ENCODE data around the gene NPY4R2. TPM values are rescaled to one million over a fixed set of nuclear protein-coding genes. Genes with fewer than 3 reads are reported as not detected.
"Not testable (repeated sequence)": the region's sequence is repeated elsewhere in the genome, so short reads cannot be mapped to it uniquely, and the experiment has no call there.

Gene NPY4R2
- total and polyA plus RNA-seq, 3 donors from 2014 or later: 0.25 to 0.79 TPM; not detected in 1

DNA sequence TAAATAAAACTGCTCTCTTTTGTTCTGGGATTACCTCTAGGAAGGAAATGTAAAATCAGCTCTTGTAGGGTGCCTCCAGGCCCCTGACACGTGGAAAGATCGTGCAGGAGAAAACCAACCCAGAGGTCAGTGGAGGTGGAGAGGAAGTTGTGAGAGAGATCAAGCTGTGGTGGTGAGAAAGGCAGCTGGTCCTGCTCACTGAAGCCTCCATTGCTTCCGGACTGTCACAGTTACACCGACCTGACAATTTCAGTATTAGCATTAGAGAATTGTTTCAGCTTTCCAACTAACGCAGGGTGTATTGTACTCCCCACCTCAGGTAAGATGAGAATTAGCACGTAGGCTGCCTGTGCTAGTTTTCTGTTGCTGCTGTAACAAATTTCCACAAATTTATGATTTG lies 50.5 kb downstream of the NPY4R2 start:
- H3K27ac ChIP-seq; intact Hi-C loops (cut with DNase I; ENCODE audit: low total_unique reads); H3K4me3 ChIP-seq; H3K27me3 ChIP-seq; H3K36me3 ChIP-seq (ENCODE audit: low read depth, missing control alignments); DNase-seq; H3K4me1 ChIP-seq; H3K9me3 ChIP-seq: not testable (repeated sequence)
- 89 to 93% methylated on average over 4 to 6 of the region's 6 CpGs for WGBS, 2 donors

DNA sequence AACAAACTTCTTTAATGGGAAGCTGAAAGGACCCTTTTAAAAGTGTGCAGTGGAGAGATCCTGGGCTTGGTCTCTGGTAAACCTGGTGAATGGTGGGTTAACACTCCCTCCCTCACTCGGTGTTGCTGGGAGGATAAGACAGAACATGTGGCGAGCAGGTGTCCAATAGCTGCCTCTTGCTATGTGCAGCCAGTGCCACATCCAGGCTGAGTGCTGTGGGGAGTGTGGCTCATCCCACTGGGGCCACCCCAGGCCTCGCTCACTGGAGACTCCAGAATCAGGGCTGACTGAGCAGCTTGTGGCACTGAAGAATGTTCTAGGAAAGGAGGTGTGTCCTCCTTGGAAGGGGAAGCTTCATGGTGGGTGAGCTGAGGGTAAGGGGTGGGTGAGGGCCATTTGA lies 51.6 kb downstream of the NPY4R2 start:
- intact Hi-C loops (cut with DNase I; ENCODE audit: low total_unique reads); H3K36me3 ChIP-seq (ENCODE audit: low read depth, missing control alignments); DNase-seq; H3K27me3 ChIP-seq; H3K4me1 ChIP-seq; H3K4me3 ChIP-seq; H3K9me3 ChIP-seq; H3K27ac ChIP-seq: not testable (repeated sequence)
- WGBS, 2 donors: 77% methylated on average over 3 of the region's 3 CpGs

DNA sequence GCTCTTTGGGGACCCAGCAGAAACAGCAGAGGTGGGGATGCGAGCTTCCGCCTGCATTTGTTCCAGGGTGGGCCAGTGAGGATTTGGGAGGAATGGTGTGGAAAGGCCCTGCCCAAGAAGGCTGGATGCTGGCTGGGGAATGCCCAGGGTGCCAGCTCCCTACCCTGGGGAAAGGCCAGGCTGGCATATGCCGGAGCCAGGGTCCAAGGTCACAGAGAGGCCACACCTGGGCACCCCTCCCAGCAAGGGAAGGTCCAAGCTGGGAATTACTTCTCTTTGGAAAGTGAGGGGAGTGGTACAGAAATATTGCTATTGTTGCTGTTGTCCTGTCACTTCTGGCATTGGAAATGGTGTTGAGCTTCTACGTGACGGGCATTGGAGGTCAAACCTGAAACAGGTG lies 53.1 kb downstream of the NPY4R2 start:
- H3K36me3 ChIP-seq (ENCODE audit: low read depth, missing control alignments); H3K27me3 ChIP-seq; H3K9me3 ChIP-seq; intact Hi-C loops (cut with DNase I; ENCODE audit: low total_unique reads); H3K27ac ChIP-seq; H3K4me1 ChIP-seq; H3K4me3 ChIP-seq; DNase-seq: not testable (repeated sequence)
- WGBS, 2 donors: no CpG with 5 or more reads among the region's 5 CpGs

DNA sequence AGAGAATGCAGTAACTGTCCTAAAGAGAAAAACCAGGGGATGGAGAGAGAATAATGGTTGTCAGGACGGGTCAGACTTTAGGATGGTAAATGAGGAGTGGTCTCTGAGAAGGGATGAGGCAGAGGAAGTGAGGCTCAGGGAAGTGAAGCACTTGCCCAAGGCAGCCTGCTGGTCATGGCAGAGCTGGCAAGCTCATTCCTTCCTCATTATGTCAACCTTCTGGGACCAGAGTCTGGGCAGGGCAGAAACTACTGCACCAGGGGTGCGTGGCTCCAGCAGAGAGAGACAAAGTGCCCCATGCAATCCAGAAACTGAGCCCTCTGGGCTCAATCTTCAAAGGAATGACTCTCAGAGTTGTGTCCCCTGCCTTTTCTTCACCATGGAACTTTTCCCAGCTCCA lies 53.6 kb downstream of the NPY4R2 start:
- intact Hi-C loops (cut with DNase I; ENCODE audit: low total_unique reads): not testable (repeated sequence)

More for the DNA sequence above, 53.6 kb downstream of the NPY4R2 start:
- not testable (repeated sequence) for H3K27ac ChIP-seq; H3K4me3 ChIP-seq; H3K4me1 ChIP-seq; H3K9me3 ChIP-seq; DNase-seq; H3K36me3 ChIP-seq (ENCODE audit: low read depth, missing control alignments); H3K27me3 ChIP-seq
- no CpG with 5 or more reads among the region's 2 CpGs for WGBS, 2 donors

Other genes starting within 250 kb of the NPY4R2 start
- 1 to 10 TPM; 1.0 to 1.2 TPM for gene SYT15B, start 155.1 kb upstream of the NPY4R2 start, total RNA-seq
- 0.37 TPM for gene SYT15B, start 155.1 kb upstream of the NPY4R2 start, polyA plus RNA-seq (ENCODE audit: insufficient read depth, low read depth, low replicate concordance)
- not detected for gene FAM25C, start 81.1 kb downstream of the NPY4R2 start, total RNA-seq
- gene FAM25C, start 81.1 kb downstream of the NPY4R2 start, polyA plus RNA-seq (ENCODE audit: insufficient read depth, low read depth, low replicate concordance): not detected

Data from testis (tissue), 3 donors.